HG03025 (cell line): ENCODE measurements around the gene RYK.

Experiments
- ATAC-seq: cut with Tn5 transposase; IDR thresholded peaks from one replicate; pipeline ENCODE4 v1.9.1; 2021; ENCODE audit warnings: mild to moderate bottlenecking, moderate library complexity; ENCODE audit not compliant: unreplicated experiment, low FRiP score

Gene RYK

DNA sequence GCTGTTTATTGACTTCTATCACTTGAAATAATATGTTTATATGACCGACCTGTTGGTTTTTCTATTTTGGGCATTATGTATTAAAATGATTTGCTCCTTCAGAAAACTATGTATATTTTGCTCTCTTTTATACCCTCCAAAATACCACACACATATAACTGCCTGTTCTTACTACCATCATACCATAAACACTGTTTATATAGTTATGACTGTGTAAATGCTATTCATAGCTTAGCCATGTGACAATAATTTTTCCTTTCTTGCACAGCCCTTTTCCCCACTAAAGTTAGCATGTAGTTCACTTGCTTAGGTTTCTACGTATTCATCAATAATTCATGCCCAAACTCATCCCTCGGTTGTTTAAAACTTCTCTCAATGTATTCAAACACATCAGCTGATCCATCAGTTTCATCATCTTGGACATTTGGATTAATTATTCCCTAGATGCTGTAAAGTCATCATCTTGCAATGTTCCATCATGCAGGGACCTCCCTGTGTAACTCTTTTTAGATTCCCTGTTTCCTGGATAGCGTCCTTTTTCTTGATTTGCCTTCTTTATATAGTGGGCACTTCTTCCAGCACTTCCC is 8.2 kb upstream of the RYK start:
- no peak for ATAC-seq

DNA sequence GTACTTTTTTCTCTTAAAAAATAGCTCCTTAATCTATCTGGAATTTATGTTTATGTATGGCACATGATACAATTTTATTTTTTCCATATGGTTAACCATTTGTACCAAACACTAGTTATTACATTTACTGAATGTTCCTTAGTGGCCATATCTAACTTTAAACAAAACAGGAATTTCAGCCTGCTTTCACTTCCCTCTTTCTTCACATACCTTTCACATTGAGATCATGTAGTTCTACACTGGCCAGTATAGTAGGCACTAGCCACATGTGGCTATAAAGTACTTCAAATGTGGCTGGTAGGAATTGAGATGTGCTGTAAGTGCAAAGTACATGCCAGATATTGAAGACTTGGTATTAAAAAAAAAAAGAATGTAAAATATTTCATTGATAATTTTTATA is 4.7 kb upstream of the RYK start:
- no peak for ATAC-seq

DNA sequence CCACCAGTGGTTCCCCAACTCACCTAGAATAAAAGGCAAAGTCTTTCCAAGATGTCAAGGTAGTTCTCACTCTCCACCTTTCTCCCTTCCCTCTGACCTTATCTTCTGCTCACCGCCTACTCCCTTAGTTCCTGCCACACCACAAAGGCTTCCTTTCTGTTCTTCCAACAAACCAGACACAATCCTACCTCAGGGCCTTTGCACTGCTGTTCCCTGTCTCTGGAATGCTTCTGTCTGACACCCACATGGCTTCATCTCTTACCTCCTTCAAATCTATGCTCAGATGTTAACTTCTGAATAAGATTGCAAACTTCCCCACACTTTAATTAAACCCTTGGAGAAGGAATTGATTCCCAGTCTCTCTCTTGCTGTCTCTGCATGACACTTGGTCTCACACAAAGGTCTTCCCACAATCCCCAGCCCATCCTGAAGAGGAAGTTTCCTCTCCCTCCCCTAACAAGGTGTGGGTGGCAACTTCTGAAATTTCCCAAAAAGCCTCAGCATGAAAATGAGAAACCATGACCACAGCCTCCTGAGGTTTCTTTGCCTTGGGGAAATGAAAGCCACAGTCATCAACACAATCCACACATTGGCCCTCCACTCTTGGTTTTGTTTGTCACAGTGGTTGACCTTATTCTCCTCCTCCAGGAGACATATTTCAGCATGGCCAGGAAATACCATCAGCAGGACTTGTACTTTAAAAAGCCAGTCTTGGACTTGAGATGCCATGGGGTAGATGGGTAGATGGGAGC is 3.0 kb upstream of the RYK start:
- ATAC-seq: no peak

DNA sequence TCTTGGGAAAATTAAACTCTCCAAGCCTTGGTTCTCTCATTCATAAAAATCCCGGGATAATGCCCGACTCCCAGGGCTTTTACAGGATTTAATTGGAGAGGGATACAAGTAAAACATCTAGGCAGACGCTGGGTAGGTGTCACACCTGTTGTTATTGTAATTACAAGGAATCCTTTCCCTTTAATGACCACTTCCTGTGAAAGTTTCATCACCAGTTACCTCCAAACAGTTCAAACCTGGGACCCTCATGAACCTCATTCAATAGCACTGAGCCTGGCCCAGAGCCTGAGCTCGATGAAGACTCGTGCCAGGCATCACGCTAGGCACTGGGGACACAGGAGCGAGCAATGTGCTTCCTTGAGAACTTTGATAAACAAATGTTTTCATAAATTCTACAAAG is 2.1 kb upstream of the RYK start:
- no peak for ATAC-seq

DNA sequence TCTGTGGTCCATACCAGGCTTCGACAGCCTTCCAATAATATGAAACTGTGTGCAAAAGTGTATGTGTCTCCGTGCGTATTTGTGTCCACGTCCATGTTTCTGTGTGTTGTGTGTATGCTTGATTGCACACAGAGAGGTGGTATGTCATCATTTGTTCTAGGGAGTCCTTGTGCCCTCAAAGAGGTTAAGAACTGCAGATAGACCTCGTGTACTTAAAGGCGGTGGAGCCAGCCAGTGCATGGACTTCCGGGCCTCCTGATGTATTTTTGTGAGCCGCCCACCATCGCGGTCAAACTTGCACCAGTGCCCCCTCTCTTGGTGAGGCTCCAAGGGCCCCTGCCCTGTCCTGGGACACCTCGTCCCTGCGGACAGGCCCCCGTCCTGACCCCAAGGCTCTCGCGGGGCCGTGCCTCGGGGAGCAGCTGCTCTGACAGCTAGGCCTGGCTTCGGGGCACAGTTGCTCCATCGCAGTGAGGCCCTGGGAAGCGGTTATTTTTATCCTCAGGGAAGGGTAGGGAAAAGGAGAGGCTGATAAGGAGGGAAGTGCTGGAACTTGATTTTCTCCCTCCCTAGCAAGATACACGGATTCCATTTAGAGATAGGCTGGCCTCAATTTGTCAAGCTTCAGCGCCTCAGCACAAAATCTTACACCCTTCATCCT is 1.2 kb upstream of the RYK start:
- ATAC-seq: no peak

DNA sequence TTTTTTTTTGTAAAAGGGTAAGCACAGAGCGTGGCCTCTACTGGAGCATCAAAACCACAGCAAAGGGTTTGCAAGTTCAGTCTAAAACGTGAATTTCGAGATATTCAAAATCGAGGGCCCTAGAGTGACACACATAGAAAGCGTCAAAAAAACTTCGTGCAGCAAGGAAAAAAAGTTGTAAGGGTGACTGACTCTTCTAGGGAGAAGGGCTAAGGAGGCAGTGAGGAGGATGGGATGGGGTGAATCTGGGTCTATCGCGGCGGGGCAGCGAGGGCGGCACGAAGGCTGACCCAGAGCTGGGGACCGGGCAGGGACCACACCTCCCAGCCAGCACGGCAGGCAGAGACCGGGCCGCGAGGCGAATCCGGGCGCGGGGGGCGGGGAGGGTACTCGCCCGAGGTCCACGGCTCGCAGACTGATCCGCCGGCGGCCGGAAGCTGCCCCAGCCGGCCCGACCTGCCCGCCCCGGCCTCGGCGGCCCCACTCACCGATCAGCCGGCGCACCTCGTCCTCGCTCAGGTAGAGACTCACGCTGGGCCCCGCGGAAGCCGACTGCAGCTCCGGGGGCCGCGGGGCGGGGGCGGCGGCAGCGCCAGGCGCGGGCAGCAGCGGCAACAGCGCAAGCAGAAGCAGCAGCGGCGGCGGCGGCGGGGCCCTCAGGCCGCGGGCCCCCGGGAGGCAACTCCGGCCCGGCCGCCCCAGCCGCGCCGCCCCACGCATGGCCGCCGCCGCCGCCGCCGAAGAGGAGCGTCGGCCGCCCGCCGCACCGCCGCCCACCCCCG is 533 bp downstream of the RYK start:
- ATAC-seq: peak; percentile 55

DNA sequence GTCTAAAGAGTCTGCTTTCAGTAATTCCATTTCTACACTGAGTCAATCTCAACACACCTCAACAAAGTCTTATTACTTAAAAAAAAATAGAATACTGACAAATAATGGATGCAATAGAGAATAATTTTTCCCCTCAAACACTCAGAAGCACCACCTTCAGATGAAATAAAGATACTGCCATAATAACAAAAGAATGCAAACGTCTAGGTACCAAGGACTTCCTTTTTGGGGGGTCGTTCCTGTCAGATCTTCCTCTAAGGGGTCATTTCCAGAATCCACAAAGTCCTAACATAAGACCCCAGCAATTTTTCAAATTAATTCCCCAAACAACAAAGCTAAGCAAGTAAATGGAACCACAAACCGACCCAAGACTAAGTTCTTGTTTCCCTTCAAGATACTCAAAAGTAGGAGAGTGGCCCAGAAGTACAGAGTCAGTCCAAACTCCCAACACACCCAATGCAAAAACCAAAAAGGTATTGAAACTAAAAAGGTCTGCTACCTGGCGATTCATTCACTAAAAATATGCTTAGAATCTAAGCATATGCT is 1.3 kb downstream of the RYK start:
- ATAC-seq: no peak

DNA sequence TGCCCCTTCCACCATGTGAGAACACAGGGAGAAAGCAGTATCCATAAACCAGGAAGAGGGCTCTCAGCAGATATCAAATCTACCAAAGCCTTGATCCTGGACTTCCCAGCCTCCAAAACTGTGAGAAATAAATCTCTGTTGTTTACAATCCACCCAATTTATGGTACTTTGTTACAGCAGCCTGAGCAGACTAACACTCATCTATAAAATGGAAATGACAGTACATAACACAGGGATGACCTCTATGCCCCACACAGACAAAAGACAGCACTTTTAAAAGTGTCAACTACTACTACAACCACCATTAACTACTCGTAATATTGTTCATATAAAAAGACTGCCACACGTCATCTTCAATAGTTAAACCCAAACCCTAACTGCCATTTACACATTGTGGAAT is 5.7 kb downstream of the RYK start:
- ATAC-seq: no peak

DNA sequence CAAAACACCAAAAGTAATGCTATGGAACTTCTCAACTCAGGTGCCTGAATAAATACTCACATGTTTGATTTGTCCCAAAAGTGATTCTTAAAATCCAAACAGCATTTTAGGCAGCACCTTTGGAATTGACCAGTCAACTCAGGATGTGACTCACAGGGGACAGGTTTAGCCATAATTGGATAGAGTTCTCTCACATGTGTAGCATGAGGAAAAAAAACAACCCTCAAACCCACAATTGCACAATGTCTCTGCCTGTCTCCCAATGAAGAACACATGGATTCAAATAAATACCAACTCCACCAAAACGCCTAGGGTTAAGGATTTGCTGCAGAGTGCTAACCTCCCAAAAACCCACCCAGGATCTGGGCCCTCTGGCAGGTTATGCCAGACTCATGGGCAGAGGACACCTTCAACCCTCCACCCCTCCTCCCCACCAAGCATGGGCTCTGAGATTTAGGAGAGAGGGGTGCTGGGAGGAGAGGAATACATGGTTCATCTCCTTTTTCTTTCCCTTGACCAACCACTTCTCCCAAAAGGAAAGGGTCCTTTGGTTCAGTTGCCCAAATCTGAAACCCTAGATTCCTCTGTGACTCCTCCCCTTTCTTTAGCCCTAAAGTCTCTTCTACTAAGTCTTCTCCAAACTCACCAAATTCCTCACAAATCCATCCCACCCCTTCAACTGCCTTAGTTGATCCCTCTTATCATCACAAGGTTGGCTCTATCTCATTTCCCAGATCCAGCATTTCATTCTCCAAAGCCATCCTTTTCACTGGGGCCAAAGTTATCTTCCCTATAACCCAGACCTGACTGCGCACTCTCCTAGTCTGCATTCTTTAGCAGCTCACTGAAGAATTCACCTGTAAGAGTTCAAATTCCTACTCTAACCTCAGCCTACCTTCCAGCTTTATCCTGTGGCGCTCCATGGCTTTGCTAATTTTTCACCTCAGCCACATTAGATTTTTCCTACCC is 7.7 kb downstream of the RYK start:
- no peak for ATAC-seq

DNA sequence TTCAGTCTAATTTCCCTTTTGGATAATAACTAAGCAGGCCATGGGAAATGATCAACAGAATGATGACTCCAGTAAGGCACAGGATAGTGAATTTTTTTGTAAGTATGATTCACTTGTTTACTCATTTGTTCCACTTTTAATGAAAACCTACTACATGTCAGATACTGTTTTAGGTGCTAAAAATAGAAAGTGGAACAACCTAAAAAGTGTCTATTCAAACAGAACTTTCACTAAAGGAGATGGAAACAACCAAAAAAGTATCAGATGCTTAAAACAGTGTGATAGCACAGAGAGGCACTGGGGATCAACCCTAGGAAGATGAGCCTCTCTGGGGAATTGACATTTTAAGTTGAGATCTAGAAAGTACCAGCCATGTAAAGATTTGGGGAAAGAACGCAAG is 11.1 kb downstream of the RYK start:
- no peak for ATAC-seq

DNA sequence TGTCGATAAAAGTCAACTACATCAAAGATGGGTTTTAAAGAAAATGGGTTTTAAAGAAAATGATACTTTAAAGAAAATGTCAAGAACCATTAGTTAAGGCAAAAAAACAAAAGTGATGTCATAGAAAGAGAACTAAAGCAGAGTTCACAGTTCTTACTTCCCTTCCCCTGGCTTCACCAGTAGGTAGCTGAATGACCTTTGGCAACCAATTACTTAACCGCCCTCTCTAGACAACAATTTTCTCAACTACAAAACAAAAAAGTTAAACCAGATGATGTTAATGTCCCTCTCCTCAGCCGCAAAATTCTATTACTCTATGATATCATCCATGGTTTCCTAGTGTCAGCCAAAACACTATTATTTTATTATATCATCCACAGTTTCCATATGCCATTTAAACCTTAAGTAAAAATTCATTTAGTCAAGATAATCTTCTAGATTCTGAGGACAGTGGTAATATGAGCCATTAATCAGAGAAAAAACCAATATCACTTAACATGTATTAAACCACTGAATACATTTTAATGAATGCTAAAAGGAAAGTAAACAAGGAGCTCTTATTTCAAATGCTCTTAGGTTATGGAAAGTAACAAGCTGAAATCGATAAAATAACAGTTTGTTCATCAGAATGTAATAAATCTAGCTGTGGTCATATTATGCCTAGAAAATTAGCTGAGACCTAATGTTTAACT is 13.1 kb downstream of the RYK start:
- no peak for ATAC-seq

DNA sequence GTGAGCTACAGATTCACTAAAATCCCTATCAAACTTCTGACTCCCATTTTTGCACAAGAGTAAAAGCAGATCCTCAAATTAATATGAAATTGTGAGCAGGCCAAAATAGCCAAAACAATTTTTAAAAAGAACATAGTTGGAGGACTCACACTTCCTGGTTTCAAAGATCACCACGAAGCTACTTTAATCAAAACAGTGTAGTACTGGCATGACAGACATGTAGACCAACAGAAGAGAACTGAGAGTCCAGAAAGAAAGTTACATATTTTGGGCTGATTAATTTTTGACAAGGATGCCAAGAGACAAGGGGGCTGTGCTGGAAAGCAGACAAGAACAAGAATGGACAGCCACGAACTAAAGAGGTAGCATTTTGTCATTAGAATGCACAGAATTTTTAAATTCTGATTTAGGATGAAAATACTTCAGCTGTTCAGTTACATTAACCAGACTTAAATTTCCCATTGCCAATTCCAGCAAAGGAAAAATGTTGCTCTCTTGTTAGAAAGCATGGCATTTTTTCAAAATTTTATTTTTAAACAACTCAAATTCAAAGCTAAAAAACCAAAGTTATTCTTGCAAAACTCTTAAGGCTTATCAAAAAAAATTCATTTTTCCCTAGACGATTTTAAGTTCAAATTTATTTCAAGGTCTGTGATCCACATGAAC is 14.0 kb downstream of the RYK start:
- ATAC-seq: peak; percentile 61

DNA sequence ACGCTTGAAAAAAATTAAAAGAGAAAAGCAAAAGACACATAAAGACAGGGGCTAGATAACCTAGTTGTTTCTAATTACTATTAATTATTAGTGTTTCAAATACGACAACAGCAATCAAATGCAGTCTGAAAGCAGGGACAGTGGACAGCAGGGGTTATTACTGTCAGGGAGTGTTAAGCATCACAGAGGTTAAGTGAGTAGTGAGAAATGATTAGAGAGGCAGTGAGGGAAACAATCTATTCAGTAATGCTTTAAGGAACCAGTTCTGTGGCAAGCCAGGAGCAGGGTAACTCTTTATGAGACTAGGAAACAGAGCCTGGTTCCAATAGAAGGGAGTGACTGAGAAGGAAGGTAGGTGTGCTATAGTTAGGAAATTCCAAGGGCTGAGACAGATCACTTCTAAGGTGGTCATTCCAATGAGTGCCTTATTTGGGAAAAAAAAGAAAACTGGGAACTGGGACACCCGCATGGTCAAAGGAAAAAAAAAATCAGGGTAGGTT is 15.0 kb downstream of the RYK start:
- ATAC-seq: no peak

DNA sequence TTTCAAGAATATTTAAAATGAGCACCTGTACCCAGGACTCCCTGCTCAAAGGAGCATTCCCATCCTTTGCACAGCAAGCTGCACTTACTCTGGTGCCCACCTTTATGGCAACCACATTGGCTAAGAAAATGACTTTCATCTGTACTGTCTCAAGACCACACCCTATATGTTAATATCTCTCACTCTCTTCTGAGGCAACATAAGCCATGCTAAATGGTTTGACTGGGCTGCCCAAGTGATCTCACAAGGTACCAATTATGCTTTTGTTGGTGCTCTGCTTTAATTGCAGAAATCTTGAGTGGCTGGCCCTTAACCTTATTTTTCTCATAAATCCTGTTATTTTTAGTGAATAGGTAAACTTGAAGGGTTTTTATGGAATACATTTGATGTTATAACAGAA is 17.7 kb downstream of the RYK start:
- ATAC-seq: no peak

DNA sequence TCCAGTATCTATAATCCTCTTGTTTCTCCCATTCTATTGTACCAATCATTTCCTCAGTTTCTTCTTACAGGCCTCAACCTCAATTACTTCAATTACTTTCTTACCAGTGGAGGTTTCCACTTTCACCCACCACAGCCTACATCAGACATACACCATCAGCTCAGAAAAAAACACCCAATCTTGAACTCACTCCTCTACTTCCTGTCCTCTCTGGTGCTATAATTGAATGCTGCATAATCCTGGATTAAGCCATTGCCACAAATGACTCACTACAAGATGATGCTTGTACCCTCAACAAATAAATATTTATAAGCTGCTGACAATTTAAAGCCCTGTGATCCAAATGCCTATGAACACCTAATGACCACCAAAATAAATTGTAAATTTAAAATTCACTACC is 18.5 kb downstream of the RYK start:
- no peak for ATAC-seq

DNA sequence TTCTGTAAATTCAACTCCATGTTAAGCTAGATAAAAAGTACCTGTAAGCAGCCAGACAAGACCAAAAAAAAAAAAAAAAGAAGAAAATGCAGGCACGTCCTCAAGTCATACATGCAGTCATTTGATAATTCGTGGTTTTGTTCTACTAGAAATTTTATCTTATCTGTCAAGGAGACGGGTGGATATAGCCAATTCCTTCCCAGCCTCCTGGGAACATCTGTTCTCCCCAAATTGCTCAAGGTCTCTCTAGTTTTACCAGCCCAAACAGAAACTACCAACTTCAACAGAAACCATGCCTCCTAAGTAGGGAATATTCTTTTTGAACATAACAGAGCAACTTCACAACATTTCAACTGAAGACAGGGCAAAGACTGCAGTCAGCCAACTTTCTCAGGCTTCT is 19.5 kb downstream of the RYK start:
- no peak for ATAC-seq

DNA sequence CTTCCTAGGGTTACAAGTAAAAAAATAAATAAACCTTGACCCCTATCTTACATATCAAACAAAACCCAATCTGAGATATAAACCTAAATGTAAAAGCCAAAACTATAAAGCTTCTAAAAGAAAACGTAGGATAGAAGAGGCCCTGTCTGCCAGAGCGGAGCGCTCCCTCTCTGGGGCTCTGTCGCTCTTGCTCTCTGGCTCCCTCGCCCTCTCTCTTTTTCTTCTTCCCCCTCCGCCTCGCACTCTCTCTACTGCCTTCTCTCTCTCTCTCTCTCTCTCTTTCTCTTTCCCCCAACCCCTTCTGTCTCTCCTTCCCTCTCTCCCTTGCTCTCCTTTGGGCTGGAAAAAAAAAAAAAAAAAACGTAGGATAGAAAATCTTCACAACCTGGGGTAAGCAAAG is 21.6 kb downstream of the RYK start:
- no peak for ATAC-seq

DNA sequence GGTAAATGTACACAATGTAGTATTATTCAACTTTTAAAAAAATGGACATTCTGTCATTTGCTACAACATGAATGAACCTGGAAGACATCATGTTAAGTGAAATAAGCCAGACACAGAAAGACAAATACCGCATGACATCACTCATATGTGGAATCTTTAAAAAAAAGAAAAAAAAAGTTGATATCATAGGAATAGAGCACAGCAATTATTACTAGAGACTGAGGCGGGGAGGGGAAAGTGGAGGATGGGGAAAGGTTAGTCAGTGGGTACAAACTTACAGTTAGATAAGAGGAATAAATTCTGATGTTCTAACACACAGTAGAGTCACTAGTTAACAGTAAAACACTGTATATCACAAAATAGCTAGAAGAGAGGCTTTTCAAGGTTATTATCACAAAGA is 22.2 kb downstream of the RYK start:
- no peak for ATAC-seq

DNA sequence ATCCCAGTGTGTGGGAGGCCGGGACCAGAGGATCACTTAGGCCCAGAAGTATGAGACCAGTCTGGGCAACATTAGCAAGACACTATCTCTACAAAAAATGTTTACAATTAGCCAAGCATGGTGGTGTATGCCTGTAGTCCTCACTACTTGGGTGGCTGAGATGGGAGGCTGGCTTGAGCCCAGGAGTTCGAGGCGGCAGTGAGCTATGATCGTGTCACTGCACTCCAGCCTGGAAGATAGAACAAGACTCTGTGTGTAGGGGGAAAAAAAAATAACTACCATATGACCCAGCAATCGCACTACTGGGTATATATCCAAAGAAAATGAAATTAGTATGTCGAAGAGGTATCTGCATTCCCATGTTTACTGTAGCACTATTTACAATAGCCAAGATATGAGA is 22.6 kb downstream of the RYK start:
- ATAC-seq: no peak
